Fibroblast of lung (primary cell): Measurements from ENCODE around the gene ATP11A. TPM values are rescaled to one million over a fixed set of nuclear protein-coding genes. Genes with fewer than 3 reads are reported as not detected.

Experiments
- DNase-seq, 2 donors: peaks; one replicate each; pipeline versions ENCODE4 v3.0.0 to v3.0.0-alpha.2; 2010; ENCODE audit warnings: low read depth in 2 of 2
- H2AFZ ChIP-seq: 2 replicates; pipeline ENCODE4 v1.5.1; 2012; ENCODE audit warnings: low read length, control low read depth, inconsistent platforms
- H3K27ac ChIP-seq: 2 replicates; pipeline ENCODE4 v1.5.1; 2011; ENCODE audit warnings: low read length, control low read depth; ENCODE audit not compliant: insufficient read depth
- H3K27me3 ChIP-seq: 2 replicates; pipeline ENCODE4 v1.5.1; 2011; ENCODE audit warnings: mild to moderate bottlenecking, low read length; ENCODE audit not compliant: control insufficient read depth, insufficient read depth
- H3K36me3 ChIP-seq: 2 replicates; pipeline ENCODE4 v1.5.1; 2011; ENCODE audit warnings: low read length; ENCODE audit not compliant: control insufficient read depth, insufficient read depth
- H3K4me1 ChIP-seq: 2 replicates; pipeline ENCODE4 v1.5.1; 2011; ENCODE audit warnings: low read length; ENCODE audit not compliant: control insufficient read depth, insufficient read depth; ENCODE audit errors: extremely low read depth
- H3K4me2 ChIP-seq: 2 replicates; pipeline ENCODE4 v1.5.1; 2011; ENCODE audit warnings: low read length, control low read depth; ENCODE audit not compliant: insufficient read depth; ENCODE audit errors: extremely low read depth
- H3K4me3 ChIP-seq, 4 experiments: fragments of 200-600 bp in 1 of 4; sonication (generic) in 1 of 4; replicated peaks in 1 of 4; 2 replicates each; pipeline ENCODE4 v1.5.1; 2011 to 2016; ENCODE audit warnings: low read length in 4 of 4, low read depth in 3 of 4, mild to moderate bottlenecking in 3 of 4, control low read depth in 2 of 4, inconsistent platforms in 1 of 4, mixed read lengths in 1 of 4; ENCODE audit not compliant: insufficient read depth in 1 of 4; ENCODE audit errors: control extremely low read depth in 1 of 4
- H3K79me2 ChIP-seq: 2 replicates; pipeline ENCODE4 v1.5.1; 2012; ENCODE audit warnings: mild to moderate bottlenecking, low read length, inconsistent platforms; ENCODE audit not compliant: control insufficient read depth, insufficient read depth
- H3K9ac ChIP-seq: 2 replicates; pipeline ENCODE4 v1.5.1; 2011; ENCODE audit warnings: mild to moderate bottlenecking, low read length, control low read depth; ENCODE audit not compliant: insufficient read depth
- H3K9me3 ChIP-seq: 2 replicates; pipeline ENCODE4 v1.5.1; 2012; ENCODE audit warnings: low read depth, low read length; ENCODE audit not compliant: control insufficient read depth, insufficient read depth
- H4K20me1 ChIP-seq: 2 replicates; pipeline ENCODE4 v1.5.1; 2011; ENCODE audit warnings: low read length; ENCODE audit not compliant: control insufficient read depth, insufficient read depth; ENCODE audit errors: extremely low read depth
- CTCF ChIP-seq, 2 donors: IDR thresholded peaks in 1 of 2; conservative IDR thresholded peaks in 1 of 2; 1 replicate in 1 of 2; 2 replicates in 1 of 2; pipeline ENCODE4 v1.5.1; 2011 to 2012; ENCODE audit warnings: low read length in 2 of 2, control low read depth in 1 of 2, inconsistent platforms in 1 of 2, low read depth in 1 of 2, mild to moderate bottlenecking in 1 of 2
- EZH2 ChIP-seq: IDR thresholded peaks from 2 replicates; pipeline ENCODE4 v1.5.1; 2012; ENCODE audit warnings: low read length, control low read depth, mild to moderate bottlenecking; ENCODE audit errors: missing control alignments
- polyA plus RNA-seq, 2 donors: library from polyadenylated mRNA; depleted of rRNA in 1 of 2; stranded (reverse) in 1 of 2; unstranded in 1 of 2; fragments of >200 nt; gene quantifications; 2 replicates each; pipeline ENCODE4 v1.2.1, GENCODE V29; 2011 to 2012; ENCODE audit warnings: missing spikeins in 1 of 2
- total RNA-seq: library from RNA; depleted of rRNA; stranded (reverse); fragments of >200 nt; gene quantifications from 2 replicates; pipeline ENCODE4 v1.2.1, GENCODE V29; 2014

The ATP11A gene
- total and polyA plus RNA-seq, 2 donors (not counting 1 experiment from before 2014, with no cell fraction given): 2.3 to 7.8 TPM

- no peaks in the 10 kb centered on the region for H3K36me3 ChIP-seq
- TF ChIP-seq CTCF (conservative IDR thresholded peaks at IDR 0.05 in 1 of 2, IDR thresholded peaks at IDR 0.05 in 1 of 2; ENCODE audit: low read depth in 1 of 2, low read length in 2 of 2): no peak
- TF ChIP-seq EZH2: no peak
- H3K4me3 ChIP-seq: no peak overlapping the region
- no peak overlapping the region for H3K9ac ChIP-seq
- H4K20me1 ChIP-seq: no peaks in the 10 kb centered on the region
- no peak overlapping the region for H3K4me2 ChIP-seq
- no peaks in the 10 kb centered on the region for H3K9me3 ChIP-seq
- no peak overlapping the region for H2AFZ ChIP-seq
- no peaks in the 10 kb centered on the region for H3K79me2 ChIP-seq
- no peaks in the 10 kb centered on the region for H3K27me3 ChIP-seq
- H3K27ac ChIP-seq: no peak overlapping the region
- no peak for DNase-seq
- H3K4me1 ChIP-seq: no peaks in the 10 kb centered on the region
Measured at GRCh38 chr13:112772929-112773328, 83.1 kb downstream of the ATP11A start.

GRCh38 chr13:112773601-112774447 lies 84.0 kb downstream of the ATP11A start:
- TF ChIP-seq EZH2 (no peak), CTCF (conservative IDR thresholded peaks at IDR 0.05 in 1 of 2, IDR thresholded peaks at IDR 0.05 in 1 of 2; ENCODE audit: low read depth in 1 of 2, low read length in 2 of 2) (no peak)
- Histone ChIP-seq H3K27ac (no peak overlapping the region), H3K79me2 (no peaks in the 10 kb centered on the region), H3K27me3 (no peaks in the 10 kb centered on the region), H4K20me1 (no peaks in the 10 kb centered on the region), H3K36me3 (no peaks in the 10 kb centered on the region), H3K9me3 (no peaks in the 10 kb centered on the region), H3K4me3 (no peak overlapping the region), H3K9ac (no peak overlapping the region), H3K4me2 (no peak overlapping the region), H3K4me1 (no peaks in the 10 kb centered on the region), H2AFZ (no peak overlapping the region)
- no peak for DNase-seq

GRCh38 chr13:112774448-112774792 lies 84.6 kb downstream of the ATP11A start:
- Histone ChIP-seq H4K20me1 (no peaks in the 10 kb centered on the region), H3K9me3 (no peaks in the 10 kb centered on the region), H3K9ac (no peak overlapping the region), H3K79me2 (no peaks in the 10 kb centered on the region), H3K27ac (no peak overlapping the region), H3K27me3 (no peaks in the 10 kb centered on the region), H3K36me3 (no peaks in the 10 kb centered on the region), H2AFZ (no peak overlapping the region), H3K4me3 (no peak overlapping the region), H3K4me1 (no peaks in the 10 kb centered on the region), H3K4me2 (no peak overlapping the region)
- DNase-seq: no peak
- TF ChIP-seq CTCF (conservative IDR thresholded peaks at IDR 0.05 in 1 of 2, IDR thresholded peaks at IDR 0.05 in 1 of 2; ENCODE audit: low read depth in 1 of 2, low read length in 2 of 2): no peak
- no peak for TF ChIP-seq EZH2
